Measurements from ENCODE around the gene PSMB8.

GRCh38 chr6:32842021-32842650 lies 1.7 kb downstream of the PSMB8 start:
- TF ChIP-seq CTCF (IDR thresholded peaks at IDR 0.05) (no peak), POLR2A (IDR thresholded peaks at IDR 0.05) (no peak)
